AG09309 (cell line): ENCODE data around the gene ARL15.
"Not testable (repeated sequence)": the region's sequence is repeated elsewhere in the genome, so short reads cannot be mapped to it uniquely, and the experiment has no call there.

Source experiments
- DNase-seq: peaks from one replicate; pipeline ENCODE4 v3.0.0-alpha.2; 2010; ENCODE audit warnings: low read depth
- H3K4me3 ChIP-seq: 2 replicates; pipeline ENCODE4 v1.5.1; 2011; ENCODE audit warnings: mild to moderate bottlenecking, low read depth, low read length, moderate library complexity; ENCODE audit not compliant: control insufficient read depth
- CTCF ChIP-seq: IDR thresholded peaks from 2 replicates; pipeline ENCODE4 v1.5.1; 2011; ENCODE audit warnings: mild to moderate bottlenecking, low read depth, low read length, inconsistent platforms; ENCODE audit not compliant: insufficient read depth, control insufficient read depth; ENCODE audit errors: missing control alignments

ARL15 gene

GRCh38 chr5:54310433-54311175 lies at the start of gene ARL15:
ARL15 (minus strand) TSS chr5:54310573.
- peak within 1 kb of the TSS; percentile 83 for H3K4me3 ChIP-seq
- DNase-seq, result peak; percentile 88
- TF ChIP-seq CTCF, result no peak

- TF ChIP-seq CTCF, result no peak
- peak; percentile 28 for DNase-seq
- no peak overlapping the region for H3K4me3 ChIP-seq
These were observed 49.7 kb upstream of the ARL15 start for GRCh38 chr5:54360089-54360488.

- no peak for DNase-seq
- no peak overlapping the region for H3K4me3 ChIP-seq
- TF ChIP-seq CTCF, result no peak
These were observed 47.2 kb upstream of the ARL15 start for GRCh38 chr5:54357408-54358058.

GRCh38 chr5:54353933-54354564 lies 43.7 kb upstream of the ARL15 start:
- not testable (repeated sequence) for H3K4me3 ChIP-seq, DNase-seq

GRCh38 chr5:54352580-54352979 lies 42.2 kb upstream of the ARL15 start:
- not testable (repeated sequence) for DNase-seq, H3K4me3 ChIP-seq

- no peak for TF ChIP-seq CTCF
- no peak for DNase-seq
- no peak overlapping the region for H3K4me3 ChIP-seq
These were observed 37.0 kb upstream of the ARL15 start for GRCh38 chr5:54347221-54347865.

- no peak overlapping the region for H3K4me3 ChIP-seq
- no peak for TF ChIP-seq CTCF
- DNase-seq, result no peak
These were observed 34.3 kb upstream of the ARL15 start for GRCh38 chr5:54344653-54345052.
